Liver (tissue), 9 donors: ENCODE measurements around the gene STOX2. TPM values are rescaled to one million over a fixed set of nuclear protein-coding genes. Genes with fewer than 3 reads are reported as not detected.
A peak's percentile ranks its signal among the peaks of the same experiment; 100 is the strongest.

Source experiments
- DNase-seq: peaks from one replicate; pipeline ENCODE4 v3.0.0-alpha.2; 2017; ENCODE audit warnings: low spot score
- H3K27ac ChIP-seq, 2 donors: one replicate each; pipeline ENCODE4 v1.7.0; 2013; ENCODE audit warnings: inconsistent platforms in 2 of 2, low read length in 2 of 2, control low read depth in 1 of 2, low read depth in 1 of 2, mild to moderate bottlenecking in 1 of 2
- H3K27me3 ChIP-seq, 4 donors: one replicate each; pipeline versions ENCODE4 v1.6.1 to v1.7.0; 2013; ENCODE audit warnings: low read length in 3 of 4, inconsistent platforms in 1 of 4, mild to moderate bottlenecking in 1 of 4, moderate library complexity in 1 of 4; ENCODE audit not compliant: control insufficient read depth in 4 of 4, insufficient read depth in 4 of 4
- H3K36me3 ChIP-seq, 4 donors: one replicate each; pipeline versions ENCODE4 v1.6.1 to v1.7.0; 2013; ENCODE audit warnings: low read length in 3 of 4, mild to moderate bottlenecking in 3 of 4, low read depth in 1 of 4, moderate library complexity in 1 of 4; ENCODE audit not compliant: control insufficient read depth in 4 of 4, insufficient read depth in 3 of 4
- H3K4me1 ChIP-seq, 4 donors: one replicate each; pipeline versions ENCODE4 v1.6.1 to v1.7.0; 2013; ENCODE audit warnings: low read length in 3 of 4, mild to moderate bottlenecking in 3 of 4, moderate library complexity in 1 of 4; ENCODE audit not compliant: control insufficient read depth in 4 of 4, insufficient read depth in 4 of 4
- H3K4me3 ChIP-seq, 3 donors: one replicate each; pipeline versions ENCODE4 v1.6.1 to v1.7.0; 2013; ENCODE audit warnings: low read length in 3 of 3, control low read depth in 1 of 3, low read depth in 1 of 3, mild to moderate bottlenecking in 1 of 3
- H3K9ac ChIP-seq, 2 donors: one replicate each; pipeline ENCODE4 v1.7.0; 2013; ENCODE audit warnings: low read length in 2 of 2, mild to moderate bottlenecking in 2 of 2, moderate library complexity in 2 of 2, control low read depth in 1 of 2, low read depth in 1 of 2
- H3K9me3 ChIP-seq, 4 donors: one replicate each; pipeline versions ENCODE4 v1.6.1 to v1.7.0; 2013; ENCODE audit warnings: low read length in 3 of 4; ENCODE audit not compliant: control insufficient read depth in 4 of 4
- EGR1 ChIP-seq, 2 donors: IDR thresholded peaks; 2 replicates each; pipeline ENCODE4 v1.6.1; 2016 to 2018; ENCODE audit warnings: antibody characterized with exemption in 2 of 2, low read depth in 2 of 2
- FOXA1 ChIP-seq: IDR thresholded peaks from 2 replicates; pipeline ENCODE4 v1.6.1; 2016; ENCODE audit warnings: antibody characterized with exemption
- FOXA2 ChIP-seq: IDR thresholded peaks from 2 replicates; pipeline ENCODE4 v1.6.1; 2016; ENCODE audit warnings: antibody characterized with exemption
- GABPA ChIP-seq, 2 donors: IDR thresholded peaks in 1 of 2; conservative IDR thresholded peaks in 1 of 2; 2 replicates each; pipeline ENCODE4 v1.6.1; 2016; ENCODE audit warnings: antibody characterized with exemption in 2 of 2, mild to moderate bottlenecking in 1 of 2, moderate library complexity in 1 of 2
- HNF4A ChIP-seq, 2 donors: conservative IDR thresholded peaks; 2 replicates each; pipeline ENCODE4 v1.6.1; 2016; ENCODE audit warnings: antibody characterized with exemption in 2 of 2, mild to moderate bottlenecking in 2 of 2
- HNF4G ChIP-seq: IDR thresholded peaks from 2 replicates; pipeline ENCODE4 v1.6.1; 2016; ENCODE audit warnings: antibody characterized with exemption
- JUND ChIP-seq, 2 donors: IDR thresholded peaks; 2 replicates each; pipeline ENCODE4 v1.6.1; 2016; ENCODE audit warnings: antibody characterized with exemption in 2 of 2
- NR2F2 ChIP-seq: IDR thresholded peaks from 2 replicates; pipeline ENCODE4 v1.6.1; 2016; ENCODE audit warnings: antibody characterized with exemption
- RAD21 ChIP-seq, 2 donors: IDR thresholded peaks; 2 replicates each; pipeline ENCODE4 v1.6.1; 2016; ENCODE audit warnings: antibody characterized with exemption in 2 of 2, mild to moderate bottlenecking in 2 of 2
- REST ChIP-seq: IDR thresholded peaks from 2 replicates; pipeline ENCODE4 v1.6.1; 2016; ENCODE audit warnings: antibody characterized with exemption, mild to moderate bottlenecking
- RXRA ChIP-seq, 2 donors: IDR thresholded peaks; 2 replicates each; pipeline ENCODE4 v1.6.1; 2017 to 2018; ENCODE audit warnings: antibody characterized with exemption in 2 of 2, mild to moderate bottlenecking in 1 of 2
- SP1 ChIP-seq: IDR thresholded peaks from 2 replicates; pipeline ENCODE4 v1.6.1; 2018; ENCODE audit warnings: antibody characterized with exemption, mild to moderate bottlenecking
- TAF1 ChIP-seq: conservative IDR thresholded peaks from 2 replicates; pipeline ENCODE4 v1.6.1; 2016; ENCODE audit warnings: antibody characterized with exemption, mild to moderate bottlenecking
- YY1 ChIP-seq: IDR thresholded peaks from 2 replicates; pipeline ENCODE4 v1.6.1; 2016; ENCODE audit warnings: antibody characterized with exemption, mild to moderate bottlenecking
- ZBTB33 ChIP-seq: IDR thresholded peaks from 2 replicates; pipeline ENCODE4 v1.6.1; 2016; ENCODE audit warnings: antibody characterized with exemption
- WGBS: extraction: QIAGEN DNeasy Blood & Tissue Kit; methylation state at CpG from one replicate; pipeline ENCODE4 v1.1.7; 2013; 5-methylcytosine and 5-hydroxymethylcytosine counted together
- polyA plus RNA-seq, 2 donors: library from polyadenylated mRNA; stranded (reverse) in 1 of 2; unstranded in 1 of 2; fragments of 200-250 nt in 1 of 2; fragments of >200 nt in 1 of 2; fragmentation: Nextera tagmentation in 1 of 2; extraction: Ambion mirVana in 1 of 2; gene quantifications; one replicate each; pipeline versions ENCODE4 v1.2.1 to v1.2.3, GENCODE V29; 2013 to 2015
- total RNA-seq, 2 donors: library from RNA; depleted of rRNA; stranded (reverse); fragments of >200 nt; gene quantifications; one replicate each; pipeline ENCODE4 v1.2.3, GENCODE V29; 2014
- TF ChIP-seq, protein P1 (sequence below): IDR thresholded peaks from 2 replicates; pipeline ENCODE4 v1.6.1; 2016; ENCODE audit warnings: antibody characterized with exemption
- TF ChIP-seq, protein P2 (sequence below): fragments of 150-350 bp; IDR thresholded peaks from 2 replicates; pipeline ENCODE4 v1.5.1; 2017; ENCODE audit warnings: improper control_type of control experiment, low read depth, low read length; ENCODE audit not compliant: missing input control
- donor health status: healthy.
- donor health status: healthy.
- donor health status: healthy.
- donor health status: healthy.
- donor health status: healthy.

STOX2 gene
- total and polyA plus RNA-seq, 4 donors, result 1.4 to 12.6 (median 1.6) TPM

- Histone ChIP-seq H3K27me3 (no peaks in the 10 kb centered on the region), H3K27ac (no peak overlapping the region), H3K36me3 (no peaks in the 10 kb centered on the region), H3K4me3 (no peak overlapping the region), H3K9ac (no peak overlapping the region), H3K4me1 (no peaks in the 10 kb centered on the region), H3K9me3 (no peaks in the 10 kb centered on the region)
- TF ChIP-seq REST, result no peak
- no peak for TF ChIP-seq HNF4G
- no peak for TF ChIP-seq GABPA (IDR thresholded peaks at IDR 0.05 in 1 of 2, conservative IDR thresholded peaks at IDR 0.05 in 1 of 2)
- TF ChIP-seq ZBTB33, result no peak
- no peak for TF ChIP-seq RAD21 (IDR thresholded peaks at IDR 0.05)
- no peak for TF ChIP-seq YY1
- 82% methylated on average over 43 of the region's 43 CpGs for WGBS
- DNase-seq, result no peak
These were observed 82.2 kb downstream of the STOX2 start for GRCh38 chr4:183986971-183987946.

- DNase-seq, result no peak
- H3K27ac ChIP-seq, result no peak overlapping the region
These were observed 82.9 kb downstream of the STOX2 start for GRCh38 chr4:183987987-183988392.

DNA sequence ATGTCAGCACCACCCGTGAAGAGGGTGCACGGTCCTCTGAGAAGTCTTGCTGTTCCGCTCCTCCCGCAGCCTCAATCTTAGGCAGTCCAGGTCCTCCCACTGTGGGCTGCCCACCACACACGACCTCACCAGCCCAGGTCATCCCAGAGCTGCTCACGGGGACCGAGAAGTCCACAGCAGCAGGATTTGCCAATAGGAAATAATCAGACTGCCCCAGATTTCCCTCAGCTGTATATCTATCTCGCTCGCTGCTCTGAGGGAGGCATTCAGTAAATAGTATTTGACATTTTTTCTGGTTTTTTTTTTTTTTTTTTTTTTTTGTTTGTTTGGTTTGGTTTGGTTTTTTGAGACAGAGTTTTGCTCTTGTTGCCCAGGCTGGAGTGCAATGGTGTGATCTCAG lies 83.8 kb downstream of the STOX2 start:
- WGBS, result 81% methylated on average over 9 of the region's 9 CpGs
- H3K36me3 ChIP-seq, result no peaks in the 10 kb centered on the region
- no peak overlapping the region for H3K4me3 ChIP-seq
- H3K9ac ChIP-seq, result no peak overlapping the region
- no peaks in the 10 kb centered on the region for H3K9me3 ChIP-seq
- H3K27ac ChIP-seq, result no peak overlapping the region
- no peaks in the 10 kb centered on the region for H3K4me1 ChIP-seq
- H3K27me3 ChIP-seq, result no peaks in the 10 kb centered on the region
- no peak for DNase-seq
- TF ChIP-seq TAF1 (no peak), HNF4A (conservative IDR thresholded peaks at IDR 0.05) (no peak), GABPA (IDR thresholded peaks at IDR 0.05 in 1 of 2, conservative IDR thresholded peaks at IDR 0.05 in 1 of 2) (no peak), RAD21 (IDR thresholded peaks at IDR 0.05) (no peak), JUND (IDR thresholded peaks at IDR 0.05) (no peak), RXRA (IDR thresholded peaks at IDR 0.05) (no peak), EGR1 (IDR thresholded peaks at IDR 0.05; ENCODE audit: low read depth in 2 of 2) (no peak), NR2F2 (no peak), SP1 (no peak), YY1 (no peak), FOXA1 (no peak), FOXA2 (no peak), ZBTB33 (no peak), HNF4G (no peak)
- TF ChIP-seq, protein P1, sequence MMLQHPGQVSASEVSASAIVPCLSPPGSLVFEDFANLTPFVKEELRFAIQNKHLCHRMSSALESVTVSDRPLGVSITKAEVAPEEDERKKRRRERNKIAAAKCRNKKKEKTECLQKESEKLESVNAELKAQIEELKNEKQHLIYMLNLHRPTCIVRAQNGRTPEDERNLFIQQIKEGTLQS, result no peak
- TF ChIP-seq, protein P2, sequence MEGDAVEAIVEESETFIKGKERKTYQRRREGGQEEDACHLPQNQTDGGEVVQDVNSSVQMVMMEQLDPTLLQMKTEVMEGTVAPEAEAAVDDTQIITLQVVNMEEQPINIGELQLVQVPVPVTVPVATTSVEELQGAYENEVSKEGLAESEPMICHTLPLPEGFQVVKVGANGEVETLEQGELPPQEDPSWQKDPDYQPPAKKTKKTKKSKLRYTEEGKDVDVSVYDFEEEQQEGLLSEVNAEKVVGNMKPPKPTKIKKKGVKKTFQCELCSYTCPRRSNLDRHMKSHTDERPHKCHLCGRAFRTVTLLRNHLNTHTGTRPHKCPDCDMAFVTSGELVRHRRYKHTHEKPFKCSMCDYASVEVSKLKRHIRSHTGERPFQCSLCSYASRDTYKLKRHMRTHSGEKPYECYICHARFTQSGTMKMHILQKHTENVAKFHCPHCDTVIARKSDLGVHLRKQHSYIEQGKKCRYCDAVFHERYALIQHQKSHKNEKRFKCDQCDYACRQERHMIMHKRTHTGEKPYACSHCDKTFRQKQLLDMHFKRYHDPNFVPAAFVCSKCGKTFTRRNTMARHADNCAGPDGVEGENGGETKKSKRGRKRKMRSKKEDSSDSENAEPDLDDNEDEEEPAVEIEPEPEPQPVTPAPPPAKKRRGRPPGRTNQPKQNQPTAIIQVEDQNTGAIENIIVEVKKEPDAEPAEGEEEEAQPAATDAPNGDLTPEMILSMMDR, result no peak

More at GRCh38 chr4:183987987-183988392, 82.9 kb downstream of the STOX2 start:
- no peaks in the 10 kb centered on the region for H3K4me1 ChIP-seq
- no peak overlapping the region for H3K4me3 ChIP-seq
- H3K9me3 ChIP-seq, result no peaks in the 10 kb centered on the region
- H3K9ac ChIP-seq, result no peak overlapping the region
- 71% methylated on average over 10 of the region's 10 CpGs for WGBS
- no peaks in the 10 kb centered on the region for H3K27me3 ChIP-seq
- peak; percentile 34 to 53 for TF ChIP-seq JUND (IDR thresholded peaks at IDR 0.05)
- TF ChIP-seq SP1, result no peak
- H3K36me3 ChIP-seq, result no peaks in the 10 kb centered on the region
